Measurements from ENCODE around the gene NOX3.
"Not testable (repeated sequence)": the region's sequence is repeated elsewhere in the genome, so short reads cannot be mapped to it uniquely, and the experiment has no call there.

The NOX3 gene

GRCh38 chr6:155461556-155461955, 5.9 kb upstream of the NOX3 start:
- Histone ChIP-seq H3K36me3 (ENCODE audit: insufficient read depth, low read depth, low read length) (no peaks in the 10 kb centered on the region), H3K9ac (ENCODE audit: low read depth, low read length) (no peak overlapping the region), H3K4me3 (ENCODE audit: low read length) (no peak overlapping the region), H3K27me3 (ENCODE audit: insufficient read depth, low read length) (no peaks in the 10 kb centered on the region), H3K27ac (ENCODE audit: low read length) (no peak overlapping the region), H3K4me1 (ENCODE audit: insufficient read depth, low read length) (peaks cover 12% of the 10 kb centered on the region; the same call in 1 of the 2 replicates), H3K9me3 (ENCODE audit: insufficient read depth, low read depth, low read length) (peaks cover 9% of the 10 kb centered on the region)

DNA sequence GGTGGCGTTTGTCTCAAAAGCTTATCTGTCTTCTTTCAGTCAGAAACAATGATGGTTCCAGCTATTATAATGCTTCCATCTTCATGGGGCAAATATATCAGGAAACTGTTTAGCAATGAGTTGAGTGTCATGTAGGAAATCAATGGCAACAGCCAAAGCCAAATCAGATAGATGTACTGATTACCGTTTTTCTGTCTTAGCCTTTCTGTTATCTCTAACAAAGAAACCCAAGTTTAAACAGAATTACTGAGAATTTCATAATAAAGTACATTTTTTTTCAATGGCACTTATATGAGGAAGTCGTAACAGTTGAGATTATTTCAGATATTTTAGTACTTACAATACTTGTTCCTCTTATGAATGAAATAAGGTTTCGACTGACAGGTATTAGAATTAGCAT, 1.2 kb downstream of the NOX3 start:
- Histone ChIP-seq H3K9ac (ENCODE audit: low read depth, low read length) (no peak overlapping the region), H3K36me3 (ENCODE audit: insufficient read depth, low read depth, low read length) (no peaks in the 10 kb centered on the region), H3K27me3 (ENCODE audit: insufficient read depth, low read length) (no peaks in the 10 kb centered on the region), H3K9me3 (ENCODE audit: insufficient read depth, low read depth, low read length) (no peaks in the 10 kb centered on the region), H3K4me1 (ENCODE audit: insufficient read depth, low read length) (peaks cover 9% of the 10 kb centered on the region; the same call in 1 of the 2 replicates), H3K27ac (ENCODE audit: low read length) (no peak overlapping the region), H3K4me3 (ENCODE audit: low read length) (no peak overlapping the region)

- Histone ChIP-seq H3K36me3 (ENCODE audit: insufficient read depth, low read depth, low read length) (no peaks in the 10 kb centered on the region), H3K9ac (ENCODE audit: low read depth, low read length) (no peak overlapping the region), H3K4me3 (ENCODE audit: low read length) (no peak overlapping the region), H3K27ac (ENCODE audit: low read length) (no peak overlapping the region), H3K9me3 (ENCODE audit: insufficient read depth, low read depth, low read length) (no peaks in the 10 kb centered on the region), H3K27me3 (ENCODE audit: insufficient read depth, low read length) (no peaks in the 10 kb centered on the region), H3K4me1 (ENCODE audit: insufficient read depth, low read length) (peaks cover 12% of the 10 kb centered on the region; the same call in 1 of the 2 replicates)
These were observed 1.6 kb downstream of the NOX3 start for GRCh38 chr6:155454008-155454407.

GRCh38 chr6:155452576-155452975, 3.1 kb downstream of the NOX3 start:
- no peak overlapping the region for H3K4me3 ChIP-seq (ENCODE audit: low read length)
- no peaks in the 10 kb centered on the region for H3K36me3 ChIP-seq (ENCODE audit: insufficient read depth, low read depth, low read length)
- no peaks in the 10 kb centered on the region for H3K9me3 ChIP-seq (ENCODE audit: insufficient read depth, low read depth, low read length)
- H3K27ac ChIP-seq (ENCODE audit: low read length): no peak overlapping the region
- H3K4me1 ChIP-seq (ENCODE audit: insufficient read depth, low read length): peaks cover 14% of the 10 kb centered on the region; the same call in 1 of the 2 replicates
- no peak overlapping the region for H3K9ac ChIP-seq (ENCODE audit: low read depth, low read length)
- H3K27me3 ChIP-seq (ENCODE audit: insufficient read depth, low read length): no peaks in the 10 kb centered on the region

DNA sequence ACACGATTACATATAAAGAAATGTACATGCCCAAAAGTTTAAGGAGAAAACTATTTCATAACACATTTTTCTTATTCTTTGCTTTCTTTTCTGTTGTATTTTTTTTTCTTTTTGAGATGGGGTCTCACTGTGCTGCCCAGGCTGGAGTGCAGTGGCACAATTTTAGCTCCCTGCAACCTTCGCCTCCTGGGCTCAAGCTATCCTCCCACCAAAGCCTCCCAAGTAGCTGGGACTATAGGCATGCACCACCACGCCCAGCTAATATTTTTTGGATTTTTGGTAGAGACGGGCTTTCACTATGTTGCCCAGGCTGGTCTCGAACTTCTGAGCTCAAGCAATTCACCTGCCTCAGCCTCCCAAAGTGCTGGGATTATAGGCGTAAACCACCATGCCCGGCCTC, 4.1 kb downstream of the NOX3 start:
- H3K27ac ChIP-seq (ENCODE audit: low read length); H3K36me3 ChIP-seq (ENCODE audit: insufficient read depth, low read depth, low read length); H3K9ac ChIP-seq (ENCODE audit: low read depth, low read length); H3K4me3 ChIP-seq (ENCODE audit: low read length); H3K27me3 ChIP-seq (ENCODE audit: insufficient read depth, low read length); H3K9me3 ChIP-seq (ENCODE audit: insufficient read depth, low read depth, low read length): not testable (repeated sequence)
- H3K4me1 ChIP-seq (ENCODE audit: insufficient read depth, low read length): peaks cover 14% of the 10 kb centered on the region; the same call in 1 of the 2 replicates

GRCh38 chr6:155450240-155450581, 5.4 kb downstream of the NOX3 start:
- no peak overlapping the region for H3K4me3 ChIP-seq (ENCODE audit: low read length)
- H3K9me3 ChIP-seq (ENCODE audit: insufficient read depth, low read depth, low read length): no peaks in the 10 kb centered on the region
- H3K27me3 ChIP-seq (ENCODE audit: insufficient read depth, low read length): no peaks in the 10 kb centered on the region
- H3K27ac ChIP-seq (ENCODE audit: low read length): no peak overlapping the region
- peaks cover 14% of the 10 kb centered on the region; the same call in 1 of the 2 replicates for H3K4me1 ChIP-seq (ENCODE audit: insufficient read depth, low read length)
- H3K36me3 ChIP-seq (ENCODE audit: insufficient read depth, low read depth, low read length): no peaks in the 10 kb centered on the region
- no peak overlapping the region for H3K9ac ChIP-seq (ENCODE audit: low read depth, low read length)

DNA sequence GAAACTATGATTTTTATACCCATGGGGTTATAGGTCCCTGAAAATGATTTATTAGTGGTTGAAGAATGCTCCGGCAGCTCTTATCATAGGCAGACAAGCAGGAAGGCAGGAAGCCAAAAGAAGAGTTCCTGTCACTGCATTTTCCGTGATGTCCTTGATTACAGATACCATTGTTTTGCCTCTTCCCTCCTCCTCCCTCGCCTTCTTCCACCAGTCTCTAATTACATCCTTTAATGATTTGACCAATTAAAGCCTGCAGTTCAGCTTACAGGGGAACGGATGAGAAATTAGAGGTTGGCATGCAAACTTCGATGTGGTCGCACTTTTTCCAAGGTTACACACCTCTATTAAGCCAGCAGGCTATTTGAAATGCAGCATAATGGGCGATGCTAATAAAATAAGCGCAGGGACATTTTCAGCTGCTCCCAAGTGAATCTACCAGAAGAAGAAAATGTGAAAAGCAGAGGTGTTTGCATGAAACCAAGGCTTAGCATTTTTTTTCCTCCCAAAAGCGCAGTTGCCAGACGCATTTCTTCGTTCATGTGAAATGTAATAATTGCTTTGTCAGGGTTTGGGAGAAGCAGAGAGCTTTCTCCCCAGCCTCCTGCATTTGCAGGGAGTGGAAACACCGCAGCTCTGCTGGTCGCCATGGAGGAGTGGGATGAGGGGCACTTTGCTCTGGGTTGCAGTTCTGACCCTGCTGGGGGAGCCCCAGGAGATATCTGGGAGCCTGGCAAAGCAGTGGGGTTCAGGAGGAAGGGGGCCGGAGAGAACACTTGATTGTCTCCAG, 6.0 kb downstream of the NOX3 start:
- Histone ChIP-seq H3K4me3 (ENCODE audit: low read length) (no peak overlapping the region), H3K9ac (ENCODE audit: low read depth, low read length) (no peak overlapping the region), H3K27ac (ENCODE audit: low read length) (no peak overlapping the region), H3K4me1 (ENCODE audit: insufficient read depth, low read length) (peaks cover 14% of the 10 kb centered on the region; the same call in 1 of the 2 replicates), H3K9me3 (ENCODE audit: insufficient read depth, low read depth, low read length) (no peaks in the 10 kb centered on the region), H3K27me3 (ENCODE audit: insufficient read depth, low read length) (no peaks in the 10 kb centered on the region), H3K36me3 (ENCODE audit: insufficient read depth, low read depth, low read length) (no peaks in the 10 kb centered on the region)

DNA sequence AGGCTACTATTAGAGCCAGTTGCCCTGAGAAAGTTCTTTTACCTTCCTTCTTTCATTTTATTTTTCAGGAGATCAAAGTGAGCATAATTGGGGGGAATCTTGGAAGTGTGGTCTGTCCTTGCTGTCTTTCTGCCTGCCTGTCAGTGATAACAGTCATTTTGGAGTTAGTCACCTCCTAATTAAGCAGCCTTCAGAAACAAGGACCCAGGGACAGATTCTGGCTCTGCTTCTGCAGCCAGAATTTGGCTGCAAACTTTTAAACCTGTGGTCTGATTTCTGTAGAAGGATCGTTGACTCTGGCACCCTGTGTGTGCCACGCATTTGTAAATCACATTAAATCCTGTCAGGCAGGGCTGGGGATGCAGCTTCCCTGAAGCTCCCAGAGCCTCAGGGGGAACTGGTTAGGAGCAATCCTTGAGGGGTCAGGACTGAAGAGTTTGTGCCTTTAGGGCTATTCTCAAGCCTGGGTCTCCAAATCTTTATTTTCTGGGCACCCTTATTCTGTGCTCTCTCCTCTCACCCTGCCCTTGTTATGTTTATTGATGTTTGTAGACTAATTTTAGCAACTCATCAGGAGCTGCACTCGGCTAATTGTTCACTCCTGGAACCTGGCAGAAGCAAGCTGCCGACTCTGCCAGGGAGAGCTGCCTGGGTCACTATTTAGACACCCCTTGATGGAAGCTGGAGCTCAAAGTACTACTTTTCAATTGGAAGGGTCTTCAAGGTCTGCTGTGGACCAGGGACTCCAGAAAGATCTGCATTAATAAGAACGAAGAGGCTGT, 6.8 kb downstream of the NOX3 start:
- H3K36me3 ChIP-seq (ENCODE audit: insufficient read depth, low read depth, low read length): no peaks in the 10 kb centered on the region
- no peak overlapping the region for H3K4me3 ChIP-seq (ENCODE audit: low read length)
- peaks cover 17% of the 10 kb centered on the region for H3K4me1 ChIP-seq (ENCODE audit: insufficient read depth, low read length)
- H3K9me3 ChIP-seq (ENCODE audit: insufficient read depth, low read depth, low read length): no peaks in the 10 kb centered on the region
- H3K9ac ChIP-seq (ENCODE audit: low read depth, low read length): no peak overlapping the region
- H3K27me3 ChIP-seq (ENCODE audit: insufficient read depth, low read length): no peaks in the 10 kb centered on the region
- no peak overlapping the region for H3K27ac ChIP-seq (ENCODE audit: low read length)

DNA sequence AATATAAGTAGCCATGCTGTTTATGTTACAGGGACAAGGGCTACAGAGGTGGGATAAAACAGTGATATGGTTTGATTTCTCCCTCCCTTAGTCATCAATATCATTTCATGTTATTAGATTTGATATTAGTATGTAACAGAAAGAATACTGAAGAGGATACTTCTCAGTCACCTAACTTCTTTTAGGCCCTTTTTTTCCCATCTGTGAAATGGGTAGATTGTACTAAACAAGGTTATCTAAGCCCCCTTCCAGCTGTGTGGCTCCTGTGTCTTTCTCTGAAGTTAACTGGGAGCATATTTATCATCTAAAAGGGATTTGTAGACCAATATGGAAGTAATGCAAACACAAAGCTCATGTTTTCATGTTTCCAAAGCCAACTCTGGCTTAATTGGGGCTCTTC, 7.7 kb downstream of the NOX3 start:
- no peak overlapping the region for H3K4me3 ChIP-seq (ENCODE audit: low read length)
- H3K27me3 ChIP-seq (ENCODE audit: insufficient read depth, low read length): no peaks in the 10 kb centered on the region
- peaks cover 17% of the 10 kb centered on the region for H3K4me1 ChIP-seq (ENCODE audit: insufficient read depth, low read length)
- no peak overlapping the region for H3K9ac ChIP-seq (ENCODE audit: low read depth, low read length)
- no peaks in the 10 kb centered on the region for H3K36me3 ChIP-seq (ENCODE audit: insufficient read depth, low read depth, low read length)
- H3K27ac ChIP-seq (ENCODE audit: low read length): no peak overlapping the region
- H3K9me3 ChIP-seq (ENCODE audit: insufficient read depth, low read depth, low read length): no peaks in the 10 kb centered on the region

DNA sequence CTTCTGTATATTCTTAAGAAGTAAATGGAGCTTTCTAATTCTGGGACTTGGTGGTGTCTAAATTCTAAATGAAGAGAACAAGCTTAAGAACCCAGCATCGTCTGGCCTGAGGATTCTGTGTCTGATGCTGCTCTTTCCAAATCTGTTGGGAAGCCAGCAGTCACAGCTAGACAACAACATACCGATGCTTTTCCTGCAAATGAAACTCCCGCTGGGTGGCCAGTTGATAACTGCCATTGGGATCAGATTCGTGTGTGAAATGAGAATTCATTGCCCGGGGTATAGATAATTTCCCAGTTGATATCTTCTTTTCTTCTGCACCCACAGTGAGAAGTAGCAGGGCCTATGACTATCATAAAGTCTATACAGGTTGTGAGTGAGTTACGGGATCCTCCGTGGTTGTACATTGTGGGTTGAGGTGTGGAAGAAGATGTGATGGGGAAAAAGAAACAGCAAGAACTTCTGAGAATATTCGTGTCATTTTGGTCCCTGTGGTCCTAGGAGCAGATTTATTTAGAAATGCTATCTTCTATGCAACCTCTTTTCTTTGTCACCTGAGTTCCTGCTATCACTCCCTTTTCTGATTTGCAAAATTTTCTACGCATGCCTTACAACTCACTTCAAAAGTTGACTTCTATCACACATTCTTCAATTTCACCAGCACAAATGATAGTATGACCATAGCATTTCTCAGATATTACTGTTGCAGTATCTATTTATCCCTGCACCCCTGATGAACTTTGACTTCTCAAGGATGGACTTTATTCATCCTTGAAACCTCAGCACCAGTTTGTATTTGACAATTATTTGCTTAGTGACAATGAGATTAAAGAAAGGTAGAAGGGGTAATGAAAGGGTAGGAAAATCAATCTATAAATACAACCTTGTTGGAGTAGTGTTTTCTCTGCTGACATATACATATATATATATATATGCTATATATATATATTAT, 10.4 kb downstream of the NOX3 start:
- no peak overlapping the region for H3K27ac ChIP-seq (ENCODE audit: low read length)
- no peak overlapping the region for H3K9ac ChIP-seq (ENCODE audit: low read depth, low read length)
- no peaks in the 10 kb centered on the region for H3K36me3 ChIP-seq (ENCODE audit: insufficient read depth, low read depth, low read length)

GRCh38 chr6:155444120-155444917, 11.3 kb downstream of the NOX3 start:
- Histone ChIP-seq H3K4me1 (ENCODE audit: insufficient read depth, low read length) (peaks cover 11% of the 10 kb centered on the region), H3K9ac (ENCODE audit: low read depth, low read length) (no peak overlapping the region), H3K36me3 (ENCODE audit: insufficient read depth, low read depth, low read length) (no peaks in the 10 kb centered on the region), H3K27ac (ENCODE audit: low read length) (no peak overlapping the region), H3K4me3 (ENCODE audit: low read length) (no peak overlapping the region), H3K27me3 (ENCODE audit: insufficient read depth, low read length) (no peaks in the 10 kb centered on the region), H3K9me3 (ENCODE audit: insufficient read depth, low read depth, low read length) (no peaks in the 10 kb centered on the region)

More for the DNA sequence above, 10.4 kb downstream of the NOX3 start:
- peaks cover 17% of the 10 kb centered on the region for H3K4me1 ChIP-seq (ENCODE audit: insufficient read depth, low read length)
- H3K27me3 ChIP-seq (ENCODE audit: insufficient read depth, low read length): no peaks in the 10 kb centered on the region
- H3K4me3 ChIP-seq (ENCODE audit: low read length): no peak overlapping the region
- no peaks in the 10 kb centered on the region for H3K9me3 ChIP-seq (ENCODE audit: insufficient read depth, low read depth, low read length)

Measured in iPS-20b (cell line).